Measurements from ENCODE around the gene SMC5. TPM values are rescaled to one million over a fixed set of nuclear protein-coding genes. Genes with fewer than 3 reads are reported as not detected.

The SMC5 gene
- total RNA-seq, 4 donors from 2014 or later = 20.2 to 86.1 (median 24.0) TPM

- H3K4me1 ChIP-seq = peaks cover 11 to 68% (median 52%) of the 10 kb centered on the region in 4 donors
- no peak for DNase-seq
Measured at GRCh38 chr9:70259512-70259802, 679 bp downstream of the SMC5 start.

GRCh38 chr9:70260007-70260443, 1.2 kb downstream of the SMC5 start:
- Histone ChIP-seq H3K4me1 (peaks cover 11 to 65% (median 52%) of the 10 kb centered on the region in 4 donors), H3K9me3 (no peaks in the 10 kb centered on the region), H3K27ac (peak overlapping the region; percentile 96 to 99 (median 96)), H3K4me3 (peak overlapping the region; percentile 72 to 85 (median 81)), H3K36me3 (peaks cover 0 to 10% (median 5%) of the 10 kb centered on the region in 4 donors), H3K27me3 (no peaks in the 10 kb centered on the region)
- DNase-seq = peak; percentile 24
- TF ChIP-seq, protein P1, sequence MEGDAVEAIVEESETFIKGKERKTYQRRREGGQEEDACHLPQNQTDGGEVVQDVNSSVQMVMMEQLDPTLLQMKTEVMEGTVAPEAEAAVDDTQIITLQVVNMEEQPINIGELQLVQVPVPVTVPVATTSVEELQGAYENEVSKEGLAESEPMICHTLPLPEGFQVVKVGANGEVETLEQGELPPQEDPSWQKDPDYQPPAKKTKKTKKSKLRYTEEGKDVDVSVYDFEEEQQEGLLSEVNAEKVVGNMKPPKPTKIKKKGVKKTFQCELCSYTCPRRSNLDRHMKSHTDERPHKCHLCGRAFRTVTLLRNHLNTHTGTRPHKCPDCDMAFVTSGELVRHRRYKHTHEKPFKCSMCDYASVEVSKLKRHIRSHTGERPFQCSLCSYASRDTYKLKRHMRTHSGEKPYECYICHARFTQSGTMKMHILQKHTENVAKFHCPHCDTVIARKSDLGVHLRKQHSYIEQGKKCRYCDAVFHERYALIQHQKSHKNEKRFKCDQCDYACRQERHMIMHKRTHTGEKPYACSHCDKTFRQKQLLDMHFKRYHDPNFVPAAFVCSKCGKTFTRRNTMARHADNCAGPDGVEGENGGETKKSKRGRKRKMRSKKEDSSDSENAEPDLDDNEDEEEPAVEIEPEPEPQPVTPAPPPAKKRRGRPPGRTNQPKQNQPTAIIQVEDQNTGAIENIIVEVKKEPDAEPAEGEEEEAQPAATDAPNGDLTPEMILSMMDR (IDR thresholded peaks at IDR 0.05) = no peak
- TF ChIP-seq POLR2AphosphoS5 (IDR thresholded peaks at IDR 0.05) (no peak), POLR2A (IDR thresholded peaks at IDR 0.05) (no peak), EP300 (IDR thresholded peaks at IDR 0.05; ENCODE audit: low read depth) (no peak)
- WGBS, 2 donors (ENCODE audit: low coverage in 1 of 2) = 67 to 74% methylated on average over 17 to 30 of the region's 30 CpGs
- in situ Hi-C loops (cut with MboI; ENCODE audit: low pct_ligation_motif_present in 1 of 4, low pct_unique_long_range_greater_than_20kb in 1 of 4, low sequenced_read_pairs in 3 of 4) (no loop called here), intact Hi-C loops (cut with DNase I; ENCODE audit: low total_unique reads) (loop anchor here (5.0 kb wide), 1 partner anchor 1603 kb away; no protein-coding TSS in a partner anchor)

More at GRCh38 chr9:70259512-70259802, 679 bp downstream of the SMC5 start:
- Histone ChIP-seq H3K4me3 (peak overlapping the region; percentile 72 to 85 (median 81)), H3K36me3 (peaks cover 0 to 5% (median 2%) of the 10 kb centered on the region in 4 donors), H3K9me3 (no peaks in the 10 kb centered on the region), H3K27ac (peak overlapping the region; percentile 96 to 99 (median 96)), H3K27me3 (no peaks in the 10 kb centered on the region)
- WGBS, 2 donors (ENCODE audit: low coverage in 1 of 2) = 0 to 1% methylated on average over 6 to 10 of the region's 10 CpGs
- intact Hi-C loops (cut with DNase I; ENCODE audit: low total_unique reads) (loop anchor here (10.0 kb wide), 1 partner anchor 145 kb away; no protein-coding TSS in a partner anchor), in situ Hi-C loops (cut with MboI; ENCODE audit: low pct_ligation_motif_present in 1 of 4, low pct_unique_long_range_greater_than_20kb in 1 of 4, low sequenced_read_pairs in 3 of 4) (no loop called here)
- TF ChIP-seq POLR2AphosphoS5 (IDR thresholded peaks at IDR 0.05) = no peak
- TF ChIP-seq, protein P1 (IDR thresholded peaks at IDR 0.05) = no peak
- no peak for TF ChIP-seq POLR2A (IDR thresholded peaks at IDR 0.05)
- no peak for TF ChIP-seq EP300 (IDR thresholded peaks at IDR 0.05; ENCODE audit: low read depth)

DNA sequence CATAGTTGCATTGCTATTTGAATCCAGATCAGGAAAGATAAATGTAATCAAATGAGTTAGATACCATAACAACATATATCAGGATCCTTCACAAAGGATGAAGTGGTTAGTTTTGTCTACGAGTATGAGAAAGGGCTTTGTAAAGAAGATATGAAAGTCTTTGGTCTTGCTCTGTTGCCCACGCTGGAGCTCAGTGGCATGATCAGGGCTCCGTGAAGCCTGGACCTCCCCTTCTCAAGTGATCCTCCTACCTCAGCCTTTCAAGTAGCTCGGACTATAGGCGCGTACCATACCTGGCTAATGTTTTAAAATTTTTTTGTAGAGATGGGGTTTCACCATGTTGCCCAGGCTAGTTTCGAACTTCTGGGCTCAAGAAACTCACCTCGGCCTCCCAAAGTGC, 1.8 kb downstream of the SMC5 start:
- TF ChIP-seq, protein P1 (IDR thresholded peaks at IDR 0.05) = no peak
- TF ChIP-seq POLR2AphosphoS5 (IDR thresholded peaks at IDR 0.05) (no peak), POLR2A (IDR thresholded peaks at IDR 0.05) (no peak), EP300 (IDR thresholded peaks at IDR 0.05; ENCODE audit: low read depth) (no peak)
- intact Hi-C loops (cut with DNase I; ENCODE audit: low total_unique reads) (loop anchor here (5.0 kb wide), 1 partner anchor 1603 kb away; no protein-coding TSS in a partner anchor), in situ Hi-C loops (cut with MboI; ENCODE audit: low pct_ligation_motif_present in 1 of 4, low pct_unique_long_range_greater_than_20kb in 1 of 4, low sequenced_read_pairs in 3 of 4) (no loop called here)
- no peaks in the 10 kb centered on the region for H3K27me3 ChIP-seq
- peaks cover 11 to 59% (median 50%) of the 10 kb centered on the region in 4 donors for H3K4me1 ChIP-seq
- WGBS, 2 donors (ENCODE audit: low coverage in 1 of 2) = 83 to 85% methylated on average over 3 to 8 of the region's 8 CpGs
- peak overlapping the region in 2 of 4 donors; percentile 72 to 85 for H3K4me3 ChIP-seq
- no peak overlapping the region for H3K27ac ChIP-seq
- no peaks in the 10 kb centered on the region for H3K9me3 ChIP-seq
- H3K36me3 ChIP-seq = peaks cover 0 to 16% (median 7%) of the 10 kb centered on the region in 4 donors
- no peak for DNase-seq

DNA sequence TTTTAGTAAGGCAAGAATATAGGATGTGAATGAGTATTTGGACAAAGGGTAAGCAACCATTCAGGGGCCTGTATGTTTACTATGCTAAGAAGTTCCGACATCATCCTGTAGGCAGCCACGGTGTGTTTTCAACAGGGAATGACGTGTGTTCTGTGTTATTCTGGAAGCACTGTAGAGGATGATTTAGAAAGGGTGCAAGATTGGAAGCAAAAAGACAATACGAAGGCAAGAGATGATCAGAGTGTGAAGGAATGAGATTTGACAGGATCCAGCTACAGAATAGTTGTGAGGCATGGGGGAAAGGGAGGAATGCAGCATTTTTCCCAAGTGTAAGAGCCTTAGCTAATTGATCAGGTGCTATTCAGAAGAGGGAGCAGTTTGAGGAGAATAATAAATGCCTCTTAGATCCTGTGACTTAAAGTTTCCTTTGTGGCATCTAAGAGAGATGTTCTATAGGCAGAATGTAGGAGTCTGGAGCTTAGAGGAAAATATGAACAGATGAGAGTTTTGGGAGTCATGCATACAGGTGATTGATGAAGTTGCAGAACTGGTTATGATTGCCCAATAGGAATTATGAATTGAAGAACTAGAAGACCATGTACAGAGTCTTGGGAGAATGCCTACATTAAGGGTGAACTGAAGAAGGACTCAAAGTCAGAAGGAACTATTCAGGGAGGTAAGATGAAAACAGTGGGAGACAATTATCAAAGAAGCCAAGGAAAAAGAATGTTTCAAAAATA, 2.5 kb downstream of the SMC5 start:
- Histone ChIP-seq H3K9me3 (no peaks in the 10 kb centered on the region), H3K36me3 (peaks cover 0 to 21% (median 10%) of the 10 kb centered on the region in 4 donors), H3K4me1 (peaks cover 11 to 52% (median 47%) of the 10 kb centered on the region in 4 donors), H3K4me3 (no peak overlapping the region), H3K27me3 (no peaks in the 10 kb centered on the region), H3K27ac (no peak overlapping the region)
- TF ChIP-seq POLR2A (IDR thresholded peaks at IDR 0.05) (no peak), EP300 (IDR thresholded peaks at IDR 0.05; ENCODE audit: low read depth) (no peak)
- in situ Hi-C loops (cut with MboI; ENCODE audit: low pct_ligation_motif_present in 1 of 4, low pct_unique_long_range_greater_than_20kb in 1 of 4, low sequenced_read_pairs in 3 of 4) (no loop called here), intact Hi-C loops (cut with DNase I; ENCODE audit: low total_unique reads) (loop anchor here (5.0 kb wide), 1 partner anchor 1604 kb away; no protein-coding TSS in a partner anchor)
- no peak for DNase-seq
- WGBS, 2 donors (ENCODE audit: low coverage in 1 of 2) = 71 to 77% methylated on average over 4 of the region's 4 CpGs

Measured in transverse colon (tissue), 4 donors.